Stimulated activated CD4-positive, alpha-beta T cell treated with anti-CD3 and anti-CD28 coated beads, TNF-alpha, amount 100 ng/mL, for 4 hours (primary cell): ENCODE data around the gene RPN2.

ENCODE experiments used
- DNase-seq, 3 experiments: peaks; one replicate each; pipeline ENCODE4 v3.0.0-alpha.2; 2020; ENCODE audit warnings: low read depth in 3 of 3

The RPN2 gene

DNA sequence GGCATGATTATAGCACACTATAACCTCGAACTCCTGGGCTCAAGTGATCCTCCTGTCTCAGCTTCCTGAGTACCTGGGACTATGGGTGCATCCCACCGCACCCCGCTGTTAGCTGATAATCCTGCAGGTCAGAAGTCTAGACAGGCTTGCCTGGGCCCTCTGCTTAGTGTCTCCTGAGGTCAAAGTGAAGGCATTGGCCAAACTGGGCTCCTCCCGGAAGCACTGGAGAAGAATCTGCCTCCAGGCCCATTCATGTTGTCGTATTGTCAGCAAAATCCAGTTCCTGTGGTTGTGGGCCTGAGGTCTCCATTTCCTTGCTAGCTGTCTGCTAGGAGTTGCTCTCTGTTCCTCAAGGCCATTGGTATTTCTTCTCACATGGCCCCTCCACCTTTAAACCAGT is 6.6 kb downstream of the RPN2 start:
- DNase-seq: no peak

DNA sequence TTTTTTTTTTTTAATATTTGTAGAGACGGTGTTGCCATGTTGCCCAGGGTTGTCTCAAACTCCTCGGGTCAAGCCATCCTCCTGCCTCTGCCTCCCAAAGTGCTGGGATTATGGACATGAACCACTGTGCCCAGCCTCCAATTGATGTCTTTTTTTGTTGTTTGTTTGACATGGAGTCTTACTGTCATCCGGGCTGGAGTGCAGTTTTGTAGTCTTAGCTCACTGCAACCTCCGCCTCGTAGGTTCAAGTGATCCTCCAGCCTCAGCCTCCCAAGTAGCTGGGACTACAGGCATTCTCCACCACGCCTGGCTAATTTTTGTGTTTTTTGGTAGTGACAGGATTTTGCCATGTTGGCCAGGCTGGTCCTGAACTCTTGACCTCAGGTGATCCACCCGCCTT is 9.7 kb downstream of the RPN2 start:
- no peak for DNase-seq

DNA sequence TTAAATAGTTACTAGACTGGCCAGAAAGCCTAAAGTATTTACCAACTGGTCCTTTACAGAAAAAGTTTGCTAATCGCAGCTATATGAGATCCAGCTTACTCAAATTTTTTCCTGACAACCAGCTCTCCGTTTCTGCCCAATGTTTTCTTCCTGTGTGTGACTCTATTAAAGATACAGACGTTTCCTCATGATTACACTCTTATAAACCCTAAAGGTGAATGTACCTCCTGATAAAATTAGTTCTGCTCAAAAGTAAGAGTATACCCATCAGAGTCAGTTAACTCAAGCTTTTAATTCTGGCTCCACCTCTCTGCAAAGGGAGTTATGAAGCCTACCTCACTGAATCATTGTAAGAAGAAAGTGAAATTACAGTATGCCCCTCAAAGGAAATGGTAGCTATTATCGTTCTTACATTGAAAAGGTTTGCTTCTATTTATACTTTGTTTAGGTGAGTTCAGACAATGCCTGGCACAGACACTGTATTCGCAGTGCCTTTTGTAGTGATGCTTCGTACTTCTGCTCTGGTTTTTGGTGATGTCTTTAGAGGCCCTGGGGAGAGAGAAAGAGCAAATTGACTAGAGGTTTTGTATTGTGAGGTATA is 10.4 kb downstream of the RPN2 start:
- no peak for DNase-seq

DNA sequence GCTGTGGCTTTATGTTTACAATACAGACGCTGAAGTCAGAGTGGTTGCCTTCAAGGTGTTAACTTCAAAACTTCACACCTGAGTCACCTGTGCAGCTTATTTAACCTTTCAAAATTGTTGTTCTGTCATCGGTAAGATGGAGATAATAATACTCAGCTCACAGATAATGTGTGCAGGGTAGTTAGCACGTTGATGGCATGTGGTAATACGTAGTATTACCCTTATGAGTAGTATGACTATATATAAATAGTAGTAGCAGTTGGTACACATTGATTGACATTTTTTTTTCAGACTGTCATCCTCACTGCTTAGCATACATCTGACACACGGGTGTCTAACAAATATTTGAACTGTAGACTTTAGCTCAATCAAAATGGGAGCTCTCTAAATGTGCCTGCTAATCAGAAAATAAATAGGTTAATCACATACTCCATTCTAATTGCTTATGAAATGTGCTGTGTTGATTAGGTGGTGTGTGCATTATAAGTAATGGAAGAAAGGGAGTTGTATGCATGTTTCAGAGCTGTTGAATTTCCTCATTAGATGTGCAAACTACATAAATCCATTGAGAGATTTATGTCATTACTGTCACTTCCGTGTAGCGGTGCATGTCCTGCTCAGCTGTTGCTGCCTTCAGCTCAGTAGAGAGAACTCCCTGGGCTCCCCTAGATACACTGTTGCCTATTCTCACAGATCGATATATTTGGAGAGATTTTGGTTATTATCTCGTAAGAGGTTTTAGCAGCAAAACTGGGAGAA is 11.4 kb downstream of the RPN2 start:
- no peak for DNase-seq

DNA sequence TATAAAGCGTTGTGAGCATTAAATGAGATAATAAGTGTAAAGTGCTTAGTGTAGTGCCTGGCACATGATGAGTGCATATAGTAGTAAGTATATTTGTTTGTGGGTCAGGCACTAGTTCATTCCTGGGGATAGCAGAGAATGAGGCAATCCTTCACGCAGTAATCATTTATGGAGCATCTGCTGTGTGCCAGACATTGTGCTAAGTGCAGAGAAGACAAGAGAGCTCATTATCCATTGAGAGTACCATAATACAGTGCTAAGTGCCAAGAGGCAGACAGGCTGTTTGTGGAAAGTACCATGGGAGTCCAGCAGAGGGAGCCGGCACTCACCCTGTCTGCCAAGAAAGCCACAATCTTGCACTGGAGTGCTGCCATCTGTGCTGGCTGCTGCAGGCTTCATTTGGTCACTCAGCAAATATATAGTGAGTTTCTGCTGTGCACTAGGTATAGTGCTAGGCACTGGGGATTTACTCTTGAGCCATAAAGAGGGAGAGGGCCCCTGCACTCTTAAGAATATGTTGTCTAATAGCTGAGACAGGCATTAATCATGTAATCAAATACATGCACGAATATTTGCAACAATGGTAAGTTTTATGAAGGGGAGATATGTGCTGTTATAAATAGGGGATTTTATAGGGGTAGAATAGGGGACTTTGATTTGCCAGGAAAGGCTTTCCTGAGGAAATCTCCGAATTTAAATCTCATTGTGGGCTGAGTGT is 13.2 kb downstream of the RPN2 start:
- DNase-seq: peak in 2 of 3 experiments; percentile 32 to 44

DNA sequence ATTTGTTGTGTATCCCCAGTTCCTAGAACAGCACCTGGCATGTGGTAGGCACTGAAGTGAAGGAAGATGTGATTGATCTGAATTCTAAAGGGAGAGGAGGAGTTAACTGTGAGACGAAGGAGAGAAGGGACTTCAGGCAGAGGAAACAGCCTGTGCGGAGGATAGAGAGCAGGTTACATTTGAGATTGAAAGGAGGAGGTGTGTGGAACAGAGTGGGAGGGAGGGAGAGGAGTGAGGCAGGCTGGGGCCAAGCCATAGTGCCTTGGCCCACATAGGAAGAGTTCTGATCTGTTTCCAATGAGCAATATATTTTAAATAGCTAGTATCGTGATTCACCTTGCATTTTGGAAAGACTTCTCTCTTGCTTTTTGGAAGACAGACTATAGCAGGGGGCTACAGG is 14.1 kb downstream of the RPN2 start:
- DNase-seq: no peak

DNA sequence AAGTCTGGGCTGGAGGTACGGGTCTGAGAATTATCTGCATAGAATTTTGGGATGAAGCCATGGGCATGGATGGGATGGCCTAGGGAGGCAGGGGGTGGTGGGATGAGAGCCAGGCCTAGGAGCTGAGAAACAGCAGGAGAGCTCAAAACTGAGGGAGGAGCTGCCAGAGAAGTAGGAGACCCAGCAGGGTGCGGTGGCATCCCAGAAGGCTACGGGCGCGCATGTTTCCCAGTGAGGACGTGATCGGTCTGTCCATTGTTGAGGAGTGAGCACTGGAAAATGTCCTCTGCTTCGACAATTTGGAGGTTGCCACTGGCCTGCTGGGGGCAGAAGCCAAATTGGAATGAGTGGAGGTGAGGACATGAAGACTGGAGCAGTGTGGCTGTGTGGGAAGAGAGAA is 14.7 kb downstream of the RPN2 start:
- DNase-seq: no peak

DNA sequence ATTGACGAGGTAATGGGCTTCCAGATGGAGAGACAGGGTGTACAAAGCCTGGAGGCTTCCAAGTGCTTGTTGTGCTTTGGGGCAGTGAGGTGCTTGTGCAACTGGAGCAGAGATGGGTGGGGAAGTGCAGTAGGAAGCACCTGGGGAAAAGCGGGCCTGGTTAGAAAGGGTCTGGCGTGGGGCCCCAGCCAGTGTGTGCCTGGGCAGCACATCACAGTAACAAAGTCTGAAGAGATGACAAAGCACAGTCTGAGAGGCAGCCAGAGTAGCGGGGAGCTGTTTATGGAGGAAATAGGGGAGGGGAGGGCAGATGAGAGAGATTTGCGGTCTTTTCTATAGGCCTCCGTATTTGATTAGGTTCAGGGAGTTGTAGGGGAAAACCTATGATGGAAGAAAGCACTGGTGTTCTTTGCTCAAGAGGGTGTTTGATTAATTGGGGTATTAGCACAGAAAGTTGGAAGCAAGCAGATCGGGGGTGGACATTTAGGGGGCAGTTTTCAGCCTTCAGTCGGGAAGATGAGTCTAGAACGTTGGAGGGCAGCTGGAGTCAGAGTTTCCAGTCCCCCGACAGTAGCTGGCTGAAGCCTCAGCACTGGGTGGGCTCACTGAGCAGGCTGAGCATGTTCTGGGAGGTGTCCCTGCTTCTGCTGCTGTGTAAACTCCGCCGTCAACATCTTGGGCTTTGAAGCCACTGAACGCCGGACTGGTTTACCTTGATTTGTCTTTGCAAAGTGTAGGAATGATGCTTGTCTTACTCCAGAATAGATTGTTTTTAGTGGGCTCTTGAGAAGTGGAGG is 15.7 kb downstream of the RPN2 start:
- DNase-seq: no peak

DNA sequence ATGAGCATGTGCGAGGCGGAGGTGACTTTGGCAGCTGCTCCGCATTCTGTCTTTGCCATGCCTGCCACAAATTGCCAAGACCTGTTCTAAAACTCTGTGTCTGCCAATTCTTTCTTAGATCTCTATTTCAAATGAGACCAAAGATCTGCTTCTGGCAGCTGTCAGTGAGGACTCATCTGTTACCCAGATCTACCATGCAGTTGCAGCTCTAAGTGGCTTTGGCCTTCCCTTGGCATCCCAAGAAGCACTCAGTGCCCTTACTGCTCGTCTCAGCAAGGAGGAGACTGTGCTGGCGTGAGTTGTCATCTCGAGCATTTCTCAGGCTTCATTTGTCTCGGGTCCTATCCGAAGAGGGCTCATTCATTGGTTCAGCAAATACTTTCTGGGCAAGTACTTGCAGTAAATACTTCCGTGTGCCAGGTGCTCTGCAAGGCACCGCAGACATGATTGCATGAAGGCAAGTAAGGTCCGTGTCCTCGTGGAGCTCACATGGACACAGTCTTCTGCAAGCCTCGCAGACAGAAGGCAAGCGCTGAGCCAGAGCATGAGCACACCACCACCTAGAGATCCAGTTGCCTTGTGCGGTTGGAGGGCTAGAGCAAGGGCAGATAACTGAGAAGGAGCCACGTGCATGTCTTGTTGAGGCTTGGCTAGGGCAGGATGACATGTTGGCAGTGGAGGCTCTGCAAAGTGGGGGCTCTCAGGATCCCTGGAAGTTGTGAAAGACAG is 20.0 kb downstream of the RPN2 start:
- no peak for DNase-seq

DNA sequence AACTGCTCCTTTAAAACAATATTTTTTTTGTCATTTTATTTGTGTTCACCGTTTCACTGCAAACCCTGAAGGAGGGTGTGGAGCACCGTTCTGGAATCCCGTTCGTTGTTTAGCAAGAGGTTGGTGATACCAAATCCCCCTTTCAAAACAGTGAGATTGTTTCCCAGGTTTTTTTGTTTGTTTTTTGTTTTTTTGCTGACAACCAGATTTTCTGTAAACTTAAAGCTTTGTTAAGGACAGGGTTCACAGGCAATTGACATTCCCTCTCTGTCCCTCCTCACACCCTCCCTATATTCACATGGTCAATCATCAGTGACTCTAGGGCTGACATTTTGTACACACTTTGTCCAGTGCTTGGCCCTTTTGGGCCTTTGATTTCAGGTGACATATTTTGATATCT is 21.2 kb downstream of the RPN2 start:
- DNase-seq: no peak

DNA sequence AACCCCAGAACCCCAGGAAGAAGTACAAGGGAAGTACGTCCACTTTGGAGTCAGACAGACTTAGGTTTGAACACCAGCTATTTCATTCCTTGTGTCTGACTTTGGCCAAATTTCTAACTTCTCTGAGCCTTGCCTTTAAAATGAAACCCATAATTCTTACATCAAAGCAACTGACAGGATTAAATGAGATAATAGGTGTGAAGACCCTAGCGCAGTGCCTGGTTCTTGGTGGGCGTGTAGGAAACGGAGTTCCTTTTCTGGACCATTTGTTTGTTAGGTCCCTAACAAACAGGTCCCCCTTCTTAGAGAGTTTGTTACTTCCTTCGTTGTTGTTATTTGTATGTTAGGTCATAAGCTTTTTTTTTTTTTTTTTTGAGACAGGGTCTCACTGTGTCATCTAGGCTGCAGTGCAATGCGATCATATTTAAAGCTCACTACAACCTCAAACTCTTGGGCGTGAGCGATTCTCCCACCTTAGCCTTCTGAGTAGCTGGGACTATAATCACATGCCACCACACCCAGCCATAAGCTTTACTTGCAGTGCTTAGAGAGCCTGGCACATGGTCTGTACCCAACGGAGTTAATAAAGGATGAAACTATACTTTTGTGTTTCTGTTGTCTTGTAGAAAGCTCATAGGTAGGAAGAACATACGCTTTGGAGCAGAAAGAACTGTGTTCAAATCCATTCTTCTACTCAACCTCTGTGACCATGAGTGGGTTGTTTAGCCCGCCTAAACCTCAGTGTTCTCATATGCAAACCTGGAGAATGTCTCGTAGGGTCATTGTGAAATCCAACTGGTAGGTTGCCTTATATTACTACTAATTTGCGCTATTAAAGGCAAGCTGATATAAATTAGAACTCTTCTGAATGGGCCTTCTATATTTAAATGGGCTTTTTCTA is 22.0 kb downstream of the RPN2 start:
- DNase-seq: no peak

DNA sequence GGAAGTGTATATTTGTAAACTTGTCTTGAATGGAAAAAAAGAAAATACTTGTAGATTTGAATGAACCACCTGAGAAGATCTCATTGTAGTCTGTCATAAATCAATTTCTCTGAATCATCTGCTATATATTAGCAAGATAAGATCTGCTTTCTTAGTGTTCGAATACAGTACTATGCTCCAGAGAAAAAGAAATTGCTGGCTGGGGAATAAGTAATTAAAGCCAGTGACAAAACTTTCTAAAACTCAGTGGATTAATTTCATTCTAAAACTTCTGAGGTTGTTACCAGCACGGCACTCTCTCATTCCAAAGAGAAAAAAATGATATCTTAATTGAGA is 22.7 kb downstream of the RPN2 start:
- DNase-seq: no peak

DNA sequence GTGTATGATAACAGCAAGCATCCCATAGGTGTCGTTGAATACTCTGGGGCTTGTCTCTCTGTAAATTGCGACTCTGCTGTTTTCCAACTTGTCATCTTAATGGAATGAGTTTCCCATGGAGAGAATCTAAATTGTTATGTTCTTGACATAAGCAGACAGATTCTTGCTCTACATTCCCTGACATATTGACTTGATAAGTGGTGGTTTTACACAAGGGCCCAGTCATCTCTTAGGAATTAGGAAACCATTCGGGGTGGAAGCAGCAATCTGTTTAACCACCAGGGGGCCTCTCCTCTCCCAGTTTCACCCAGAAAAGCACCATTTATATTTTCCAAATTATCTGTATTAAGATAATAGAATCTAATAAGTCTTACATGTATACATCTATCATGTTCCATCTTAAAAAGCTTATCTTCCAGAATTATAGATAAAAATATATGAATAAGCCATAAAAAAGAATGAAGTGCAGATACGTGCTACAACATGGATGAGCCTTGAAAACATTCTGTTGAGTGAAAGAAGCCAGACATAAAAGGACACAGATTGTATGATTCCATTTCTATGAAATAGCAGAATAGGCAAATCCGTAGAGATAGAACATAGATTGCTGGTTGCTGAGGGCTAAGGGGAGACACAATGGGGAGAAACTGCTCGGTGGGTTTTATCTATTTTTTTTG is 23.3 kb downstream of the RPN2 start:
- DNase-seq: no peak

DNA sequence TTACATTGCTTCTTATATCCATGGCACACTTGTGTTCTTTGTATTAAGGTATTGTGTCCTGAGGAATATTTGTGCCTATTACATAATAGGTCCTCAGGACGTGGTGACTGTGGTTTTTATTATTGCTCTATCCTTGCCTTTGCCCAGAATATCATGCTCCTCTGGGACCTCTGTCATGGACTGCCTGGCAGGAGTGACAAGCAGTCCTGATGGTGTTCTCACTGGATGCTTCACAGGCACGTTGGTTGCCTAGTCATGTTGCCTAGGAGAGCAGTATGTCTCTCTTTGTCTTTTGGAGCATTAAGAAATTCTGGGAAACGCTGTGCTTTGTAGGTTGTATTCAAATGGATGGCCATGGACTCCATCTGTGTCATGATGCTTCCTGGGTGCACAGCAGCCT is 24.9 kb downstream of the RPN2 start:
- no peak for DNase-seq

DNA sequence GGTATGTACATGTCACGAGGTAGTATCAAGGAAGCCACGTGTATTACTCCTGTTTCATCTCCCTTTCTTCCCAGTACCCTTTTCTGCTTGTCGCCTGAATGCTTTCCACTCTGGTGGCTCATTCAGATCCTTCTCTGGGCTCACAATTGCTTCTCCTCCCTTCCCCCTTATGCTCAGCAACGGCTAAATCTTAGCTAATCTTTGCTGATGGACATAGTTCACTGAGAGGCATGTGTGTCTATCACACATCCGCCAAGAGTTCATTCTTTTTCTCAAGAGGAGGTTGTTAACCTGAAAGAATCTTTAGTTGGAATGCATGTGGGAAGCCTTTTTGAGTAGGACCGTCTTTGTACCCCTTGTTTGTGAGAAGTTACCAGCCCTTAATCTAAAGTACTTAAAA is 26.0 kb downstream of the RPN2 start:
- DNase-seq: no peak

DNA sequence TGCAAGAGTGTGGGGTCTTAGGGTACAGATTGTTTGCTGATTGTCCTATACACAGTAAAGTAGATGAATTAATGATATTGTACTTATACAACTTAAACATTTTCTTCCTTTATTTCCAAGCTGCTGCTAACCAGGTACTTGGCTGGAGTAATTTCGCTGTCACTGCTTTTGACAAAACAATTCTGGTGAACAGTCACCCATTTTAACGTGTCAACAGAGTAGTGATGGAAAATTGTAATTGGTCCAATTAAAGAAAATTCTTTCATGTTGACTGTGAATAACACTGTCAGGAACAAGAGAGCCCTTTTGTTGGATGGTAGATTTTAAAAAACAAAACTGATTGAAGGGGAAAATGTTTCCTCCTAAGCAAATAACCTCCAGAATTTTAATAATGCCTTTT is 26.7 kb downstream of the RPN2 start:
- no peak for DNase-seq

DNA sequence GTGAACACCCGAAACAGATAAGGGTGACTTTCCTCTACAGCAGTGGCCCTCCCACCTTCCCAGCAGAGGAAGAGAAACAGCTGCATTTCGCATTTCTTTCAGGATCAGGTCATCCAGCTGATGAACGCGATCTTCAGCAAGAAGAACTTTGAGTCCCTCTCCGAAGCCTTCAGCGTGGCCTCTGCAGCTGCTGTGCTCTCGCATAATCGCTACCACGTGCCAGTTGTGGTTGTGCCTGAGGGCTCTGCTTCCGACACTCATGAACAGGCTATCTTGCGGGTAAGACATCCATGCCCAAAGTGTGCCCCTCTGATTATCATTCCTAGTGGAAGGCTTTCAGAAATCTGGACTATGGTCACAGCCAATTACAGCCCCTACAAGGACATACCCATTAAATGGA is 28.0 kb downstream of the RPN2 start:
- no peak for DNase-seq

DNA sequence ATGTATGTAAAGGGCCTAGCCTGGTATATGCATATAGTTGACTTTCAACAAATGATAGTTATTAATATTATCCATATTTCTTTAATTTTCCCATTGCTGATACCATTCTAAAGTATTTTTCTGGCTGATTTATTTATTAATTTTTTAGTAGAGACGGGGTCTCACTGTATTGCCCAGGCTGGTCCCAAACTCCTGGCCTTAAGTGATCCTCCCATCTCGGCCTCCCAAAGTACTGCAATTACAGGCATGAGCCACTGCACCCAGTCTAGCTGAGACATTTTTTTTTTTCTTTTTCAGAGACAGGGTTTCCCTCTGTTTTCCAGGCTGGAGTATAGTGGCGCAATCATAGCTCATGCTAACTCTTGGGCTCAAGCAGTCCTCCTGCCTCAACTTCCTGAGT is 30.1 kb downstream of the RPN2 start:
- no peak for DNase-seq

DNA sequence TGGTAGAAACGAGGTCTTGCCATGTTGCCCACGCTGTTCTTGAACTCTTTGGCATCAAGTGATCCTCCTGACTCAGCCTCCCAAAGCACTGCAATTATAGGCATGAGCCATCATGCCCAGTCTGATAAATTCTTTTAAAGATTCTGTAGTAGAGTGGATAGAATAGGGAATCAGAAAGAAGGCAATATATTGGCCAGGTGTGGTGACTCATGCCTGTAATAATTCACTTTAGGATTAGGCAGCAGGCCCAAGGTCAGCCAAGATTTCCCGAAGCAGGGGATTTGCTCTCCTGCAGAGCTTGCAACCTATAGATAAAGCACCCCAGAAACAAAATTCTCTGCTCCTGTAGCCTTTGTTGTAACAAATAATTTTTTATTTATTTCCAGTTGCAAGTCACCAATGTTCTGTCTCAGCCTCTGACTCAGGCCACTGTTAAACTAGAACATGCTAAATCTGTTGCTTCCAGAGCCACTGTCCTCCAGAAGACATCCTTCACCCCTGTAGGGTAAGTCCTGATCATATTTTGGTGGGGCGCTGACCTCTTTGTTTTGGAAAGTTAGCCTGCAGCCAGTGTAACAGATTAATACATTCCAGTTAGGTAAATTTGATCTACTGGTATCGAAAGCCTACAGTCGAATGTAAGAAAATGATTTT is 30.7 kb downstream of the RPN2 start:
- no peak for DNase-seq

DNA sequence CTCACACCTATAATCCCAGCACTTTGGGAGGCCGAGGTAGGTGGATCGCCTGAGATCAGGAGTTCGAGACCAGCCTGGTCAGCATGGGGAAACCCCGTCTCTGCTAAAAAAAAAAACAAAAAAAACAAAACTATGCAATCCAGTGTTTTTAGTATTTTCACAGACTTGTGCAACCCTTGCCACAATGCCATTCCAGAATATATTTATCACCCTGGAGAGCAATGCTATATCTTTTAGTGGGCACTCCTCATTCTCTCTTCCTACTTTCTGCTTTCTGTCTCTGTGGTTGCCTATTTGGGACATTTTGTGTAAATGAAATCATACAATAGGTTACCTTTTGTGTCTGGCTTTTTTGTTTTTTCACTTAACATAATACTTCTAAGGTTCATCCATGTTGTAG is 39.3 kb downstream of the RPN2 start:
- no peak for DNase-seq
